GM12878 (cell line): ENCODE results near the gene HLTF.

Experiments used
- BCL11A ChIP-seq: IDR thresholded peaks from 2 replicates; pipeline ENCODE4 v1.6.1; 2011; ENCODE audit warnings: low read depth, low read length
- EZH2 ChIP-seq: IDR thresholded peaks from 2 replicates; pipeline ENCODE4 v1.6.1; 2012; ENCODE audit warnings: low read depth, mild to moderate bottlenecking, control low read depth, inconsistent platforms, low read length, borderline replicate concordance; ENCODE audit not compliant: control insufficient read depth
- GABPA ChIP-seq: IDR thresholded peaks from 2 replicates; pipeline ENCODE4 v1.6.1; 2014; ENCODE audit warnings: antibody characterized with exemption, low read depth, mild to moderate bottlenecking, inconsistent platforms
- MYC ChIP-seq: IDR thresholded peaks from 2 replicates; pipeline ENCODE4 v1.6.1; 2011; ENCODE audit warnings: mild to moderate bottlenecking, low read length, moderate library complexity, inconsistent platforms; ENCODE audit not compliant: insufficient read depth, insufficient replicate concordance, insufficient read length, severe bottlenecking
- POLR2A ChIP-seq: IDR thresholded peaks from 2 replicates; pipeline ENCODE4 v1.6.1; 2011; ENCODE audit warnings: low read depth, mild to moderate bottlenecking, low read length
- POLR2AphosphoS5 ChIP-seq: IDR thresholded peaks from 2 replicates; pipeline ENCODE4 v1.6.1; 2011; ENCODE audit warnings: mild to moderate bottlenecking, low read length, inconsistent platforms
- RAD21 ChIP-seq: IDR thresholded peaks from 2 replicates; pipeline ENCODE4 v1.6.1; 2011; ENCODE audit warnings: mild to moderate bottlenecking, low read depth, low read length, moderate library complexity; ENCODE audit not compliant: insufficient read depth
- SPI1 ChIP-seq: IDR thresholded peaks from 2 replicates; pipeline ENCODE4 v1.6.1; 2011; ENCODE audit warnings: low read depth, mild to moderate bottlenecking, low read length, moderate library complexity, borderline replicate concordance; ENCODE audit not compliant: insufficient read depth
- TF ChIP-seq, protein P1 (sequence below), 3 experiments: IDR thresholded peaks in 2 of 3; conservative IDR thresholded peaks in 1 of 3; 2 replicates each; pipeline ENCODE4 v1.5.1; 2011; ENCODE audit warnings: low read depth in 3 of 3, low read length in 3 of 3, mild to moderate bottlenecking in 3 of 3, control low read depth in 2 of 3, moderate library complexity in 2 of 3, inconsistent platforms in 1 of 3, mixed read lengths in 1 of 3; ENCODE audit not compliant: control insufficient read depth in 2 of 3, insufficient read depth in 1 of 3; ENCODE audit errors: extremely low read depth in 1 of 3

DNA sequence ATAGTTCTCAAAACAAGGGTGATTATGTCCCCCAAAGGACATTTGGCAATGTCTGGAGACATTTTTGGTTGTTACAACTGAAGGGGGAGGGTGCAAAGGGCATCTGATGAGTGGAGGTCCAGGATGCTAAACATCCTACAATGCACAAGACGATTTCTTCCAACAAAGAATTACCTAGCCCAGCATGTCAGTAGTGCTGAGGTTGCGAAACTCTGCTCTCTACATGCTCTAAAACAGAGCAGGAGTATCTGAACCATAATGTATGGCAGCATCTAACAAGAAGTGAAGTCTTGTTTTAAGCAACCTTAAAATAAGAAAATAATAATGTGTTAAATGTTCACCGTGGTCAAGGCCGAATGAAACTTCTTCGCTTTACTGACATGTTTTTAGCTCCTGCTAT is 88.0 kb downstream of the HLTF start:
- TF ChIP-seq MYC: no peak
- no peak for TF ChIP-seq EZH2
- TF ChIP-seq RAD21: no peak
- TF ChIP-seq, protein P1, sequence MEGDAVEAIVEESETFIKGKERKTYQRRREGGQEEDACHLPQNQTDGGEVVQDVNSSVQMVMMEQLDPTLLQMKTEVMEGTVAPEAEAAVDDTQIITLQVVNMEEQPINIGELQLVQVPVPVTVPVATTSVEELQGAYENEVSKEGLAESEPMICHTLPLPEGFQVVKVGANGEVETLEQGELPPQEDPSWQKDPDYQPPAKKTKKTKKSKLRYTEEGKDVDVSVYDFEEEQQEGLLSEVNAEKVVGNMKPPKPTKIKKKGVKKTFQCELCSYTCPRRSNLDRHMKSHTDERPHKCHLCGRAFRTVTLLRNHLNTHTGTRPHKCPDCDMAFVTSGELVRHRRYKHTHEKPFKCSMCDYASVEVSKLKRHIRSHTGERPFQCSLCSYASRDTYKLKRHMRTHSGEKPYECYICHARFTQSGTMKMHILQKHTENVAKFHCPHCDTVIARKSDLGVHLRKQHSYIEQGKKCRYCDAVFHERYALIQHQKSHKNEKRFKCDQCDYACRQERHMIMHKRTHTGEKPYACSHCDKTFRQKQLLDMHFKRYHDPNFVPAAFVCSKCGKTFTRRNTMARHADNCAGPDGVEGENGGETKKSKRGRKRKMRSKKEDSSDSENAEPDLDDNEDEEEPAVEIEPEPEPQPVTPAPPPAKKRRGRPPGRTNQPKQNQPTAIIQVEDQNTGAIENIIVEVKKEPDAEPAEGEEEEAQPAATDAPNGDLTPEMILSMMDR (IDR thresholded peaks at IDR 0.05 in 2 of 3, conservative IDR thresholded peaks at IDR 0.05 in 1 of 3; ENCODE audit: control insufficient read depth in 2 of 3, extremely low read depth in 1 of 3, insufficient read depth in 1 of 3, low read depth in 3 of 3, low read length in 3 of 3): no peak
- TF ChIP-seq BCL11A: no peak
- TF ChIP-seq SPI1: no peak
- no peak for TF ChIP-seq POLR2AphosphoS5
- TF ChIP-seq POLR2A: no peak
- TF ChIP-seq GABPA: no peak
